Chondrocyte (in vitro differentiated cells): Measurements from ENCODE around the gene SNRK. TPM values are rescaled to one million over a fixed set of nuclear protein-coding genes. Genes with fewer than 3 reads are reported as not detected.

Source experiments
- DNase-seq: peaks from one replicate; pipeline ENCODE4 v3.0.0; 2021; ENCODE audit warnings: mixed read lengths, low spot score
- H3K27ac Mint-ChIP-seq: one replicate; pipeline ENCODE4 v1.8.0; 2021; ENCODE audit warnings: mild to moderate bottlenecking, moderate library complexity, mixed read lengths; ENCODE audit not compliant: unreplicated experiment
- H3K27me3 Mint-ChIP-seq: 2 replicates; pipeline ENCODE4 v1.8.0; 2021; ENCODE audit warnings: low read depth, mixed read lengths
- H3K36me3 Mint-ChIP-seq: 2 replicates; pipeline ENCODE4 v1.8.0; 2021; ENCODE audit warnings: low read depth, mixed read lengths
- H3K4me1 Mint-ChIP-seq: 2 replicates; pipeline ENCODE4 v1.8.0; 2021; ENCODE audit warnings: low read depth, mild to moderate bottlenecking, mixed read lengths
- H3K4me3 Mint-ChIP-seq: one replicate; pipeline ENCODE4 v1.8.0; 2021; ENCODE audit warnings: mild to moderate bottlenecking, moderate library complexity, mixed read lengths; ENCODE audit not compliant: unreplicated experiment
- H3K9me3 Mint-ChIP-seq: 2 replicates; pipeline ENCODE4 v1.8.0; 2021; ENCODE audit warnings: low read depth, mixed read lengths
- CTCF ChIP-seq: fragments of 200-600 bp; sonication (generic); IDR thresholded peaks from 2 replicates; pipeline ENCODE4 v1.5.0; 2021; ENCODE audit warnings: antibody characterized with exemption, mild to moderate bottlenecking, moderate library complexity
- total RNA-seq: library from RNA; stranded (reverse); gene quantifications from 3 replicates; pipeline ENCODE4 v1.2.1, GENCODE V29; 2021

Gene SNRK
- total RNA-seq, 1 donor from 2014 or later = 18.1 TPM

- TF ChIP-seq CTCF = no peak
- peak overlapping the region; percentile 74 for H3K27ac Mint-ChIP-seq
- DNase-seq = no peak
Measured at GRCh38 chr3:43288366-43288765, 2.0 kb downstream of the SNRK start.

GRCh38 chr3:43288850-43289249 is 2.5 kb downstream of the SNRK start:
- H3K27me3 Mint-ChIP-seq = peaks cover 3% of the 10 kb centered on the region
- peak overlapping the region; percentile 60 for H3K4me3 Mint-ChIP-seq
- no peak for TF ChIP-seq CTCF
- no peaks in the 10 kb centered on the region for H3K9me3 Mint-ChIP-seq
- peaks cover 4% of the 10 kb centered on the region for H3K36me3 Mint-ChIP-seq
- peaks cover 55% of the 10 kb centered on the region for H3K4me1 Mint-ChIP-seq
- H3K27ac Mint-ChIP-seq = peak overlapping the region; percentile 74
- DNase-seq = no peak

More at GRCh38 chr3:43288366-43288765, 2.0 kb downstream of the SNRK start:
- peak overlapping the region; percentile 60 for H3K4me3 Mint-ChIP-seq
- peaks cover 4% of the 10 kb centered on the region for H3K36me3 Mint-ChIP-seq
- peaks cover 5% of the 10 kb centered on the region for H3K27me3 Mint-ChIP-seq
- H3K4me1 Mint-ChIP-seq = peaks cover 55% of the 10 kb centered on the region
- no peaks in the 10 kb centered on the region for H3K9me3 Mint-ChIP-seq

- H3K27me3 Mint-ChIP-seq = no peaks in the 10 kb centered on the region
- no peak for TF ChIP-seq CTCF
- peaks cover 55% of the 10 kb centered on the region for H3K4me1 Mint-ChIP-seq
- H3K9me3 Mint-ChIP-seq = no peaks in the 10 kb centered on the region
- no peak overlapping the region for H3K4me3 Mint-ChIP-seq
- no peak for DNase-seq
- H3K27ac Mint-ChIP-seq = peak overlapping the region; percentile 74
- peaks cover 4% of the 10 kb centered on the region for H3K36me3 Mint-ChIP-seq
Measured at GRCh38 chr3:43289401-43289800, 3.1 kb downstream of the SNRK start.

GRCh38 chr3:43289841-43290470 is 3.6 kb downstream of the SNRK start:
- Mint-ChIP-seq H3K27me3 (no peaks in the 10 kb centered on the region), H3K9me3 (no peaks in the 10 kb centered on the region), H3K4me3 (no peak overlapping the region), H3K27ac (no peak overlapping the region), H3K36me3 (peaks cover 4% of the 10 kb centered on the region), H3K4me1 (peaks cover 61% of the 10 kb centered on the region)
- no peak for TF ChIP-seq CTCF
- no peak for DNase-seq

GRCh38 chr3:43290956-43291355 is 4.6 kb downstream of the SNRK start:
- Mint-ChIP-seq H3K27ac (peak overlapping the region; percentile 52), H3K9me3 (no peaks in the 10 kb centered on the region), H3K36me3 (peaks cover 4% of the 10 kb centered on the region), H3K4me3 (no peak overlapping the region), H3K27me3 (no peaks in the 10 kb centered on the region), H3K4me1 (peaks cover 62% of the 10 kb centered on the region)
- no peak for DNase-seq
- no peak for TF ChIP-seq CTCF
